Pulmonary artery endothelial cell (primary cell): ENCODE data around the gene IFT81. TPM values are rescaled to one million over a fixed set of nuclear protein-coding genes. Genes with fewer than 3 reads are reported as not detected.
"Not testable (repeated sequence)": the region's sequence is repeated elsewhere in the genome, so short reads cannot be mapped to it uniquely, and the experiment has no call there.

Experiments used
- DNase-seq: peaks from one replicate; pipeline ENCODE4 v3.0.0-alpha.2; 2011; ENCODE audit warnings: low read depth, low spot score
- total RNA-seq: library from RNA; depleted of rRNA; stranded (reverse); fragments of >200 nt; gene quantifications from 2 replicates; pipeline ENCODE4 v1.2.3, GENCODE V29; 2014

Gene IFT81
- total RNA-seq, 1 donor from 2014 or later = 8.4 TPM

DNA sequence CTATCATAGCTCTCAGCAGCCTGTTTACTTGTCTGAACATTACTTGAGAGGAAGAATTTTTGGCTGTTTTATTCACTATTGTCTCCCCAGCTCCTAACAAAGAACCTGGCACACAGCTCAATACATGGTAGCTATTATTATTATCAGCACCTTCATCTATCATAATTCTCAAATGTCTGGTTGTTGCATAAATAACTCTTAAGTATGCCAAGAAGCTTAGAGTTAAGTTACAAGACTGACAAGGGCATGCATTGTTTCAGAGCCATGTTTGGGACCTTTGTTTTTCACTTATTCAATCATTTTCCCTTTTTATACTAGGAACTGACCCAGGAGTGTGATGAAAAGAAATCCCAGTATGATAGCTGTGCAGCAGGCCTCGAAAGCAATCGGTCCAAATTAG, 79.4 kb downstream of the IFT81 start:
- no peak for DNase-seq

DNA sequence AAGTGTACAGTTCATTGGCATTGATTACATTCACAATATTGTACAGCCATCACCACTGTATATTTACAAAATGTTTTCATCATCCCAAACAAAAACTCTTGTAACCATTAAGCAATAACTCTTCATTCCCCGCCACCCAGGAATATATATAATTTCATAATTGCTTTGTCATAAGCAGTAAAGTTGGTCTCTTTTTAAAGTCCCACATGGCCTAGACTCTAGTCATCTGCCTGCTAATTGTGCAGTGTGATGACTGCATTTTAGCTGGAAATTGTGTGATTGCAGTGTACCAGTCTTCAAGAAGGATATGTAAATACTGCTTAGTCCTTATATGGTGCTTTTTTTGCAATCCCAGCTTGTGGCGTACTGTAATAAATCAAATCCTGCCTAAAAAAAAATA, 81.8 kb downstream of the IFT81 start:
- no peak for DNase-seq

DNA sequence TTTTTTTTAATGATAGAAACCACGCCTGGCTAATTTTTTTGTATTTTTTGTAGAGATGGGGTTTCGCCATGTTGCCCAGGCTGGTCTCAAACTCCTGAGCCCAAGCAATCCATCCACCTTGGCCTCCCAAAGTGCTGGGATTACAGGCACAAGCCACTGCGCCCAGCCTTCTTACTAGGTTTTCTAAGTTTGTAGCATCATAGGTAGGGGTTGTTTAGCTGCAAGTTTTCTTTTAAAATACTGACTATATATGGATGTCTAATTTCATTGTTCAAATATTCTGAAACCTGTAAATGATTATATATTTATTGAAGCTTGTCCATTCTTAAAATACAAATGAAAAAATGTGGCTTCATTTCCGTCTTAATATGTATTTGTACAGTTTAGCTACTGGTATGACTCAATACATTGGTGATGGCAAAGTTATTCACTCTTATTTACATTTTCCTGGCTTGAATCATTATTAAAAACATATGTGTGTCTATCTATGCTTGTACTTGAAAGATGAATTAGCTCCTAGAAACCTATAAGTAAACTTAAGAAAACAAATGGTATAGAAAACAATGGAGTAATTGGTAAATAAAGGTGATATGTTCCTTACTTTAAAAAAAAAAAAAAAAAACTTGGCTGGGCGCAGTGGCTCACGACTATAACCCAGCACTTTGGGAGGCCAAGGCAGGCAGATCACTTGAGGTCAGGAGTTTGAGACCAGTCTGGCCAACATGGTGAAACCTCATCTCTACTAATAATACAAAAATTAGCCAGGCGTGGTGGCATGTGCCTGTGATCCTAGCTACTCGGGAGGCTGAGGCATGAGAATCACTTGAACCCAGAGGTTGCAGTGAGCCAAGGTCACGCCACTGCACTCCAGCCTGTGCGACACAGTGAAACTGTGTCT, 87.7 kb downstream of the IFT81 start:
- not testable (repeated sequence) for DNase-seq

DNA sequence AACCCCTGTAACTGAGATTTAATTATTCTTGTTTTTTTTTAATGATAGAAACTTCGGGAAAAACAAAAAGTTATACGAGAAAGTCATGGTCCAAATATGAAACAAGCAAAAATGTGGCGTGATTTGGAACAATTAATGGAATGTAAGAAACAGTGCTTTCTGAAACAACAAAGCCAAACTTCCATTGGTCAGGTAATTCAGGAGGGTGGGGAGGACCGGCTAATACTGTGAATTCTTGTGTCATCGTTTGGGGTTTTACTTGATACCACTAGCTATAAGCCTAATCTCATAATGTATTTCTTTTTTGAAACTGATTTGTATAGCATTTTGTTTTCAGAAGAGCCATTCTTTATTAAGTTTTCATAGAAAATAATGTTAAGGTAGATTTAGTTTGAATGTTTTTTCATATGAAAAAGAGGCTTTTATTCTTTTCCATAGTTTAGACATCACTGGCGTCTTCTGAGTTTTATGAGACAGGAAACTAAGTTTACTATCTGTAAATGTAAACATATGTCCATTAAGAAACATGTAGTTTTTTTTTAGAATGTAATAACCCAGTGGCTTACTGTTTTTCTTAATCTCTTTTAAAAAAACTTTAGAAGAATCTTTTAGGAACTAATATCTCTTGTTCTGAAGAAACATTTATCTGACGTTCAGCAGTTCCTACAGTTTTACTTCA, 94.0 kb downstream of the IFT81 start:
- DNase-seq = no peak

DNA sequence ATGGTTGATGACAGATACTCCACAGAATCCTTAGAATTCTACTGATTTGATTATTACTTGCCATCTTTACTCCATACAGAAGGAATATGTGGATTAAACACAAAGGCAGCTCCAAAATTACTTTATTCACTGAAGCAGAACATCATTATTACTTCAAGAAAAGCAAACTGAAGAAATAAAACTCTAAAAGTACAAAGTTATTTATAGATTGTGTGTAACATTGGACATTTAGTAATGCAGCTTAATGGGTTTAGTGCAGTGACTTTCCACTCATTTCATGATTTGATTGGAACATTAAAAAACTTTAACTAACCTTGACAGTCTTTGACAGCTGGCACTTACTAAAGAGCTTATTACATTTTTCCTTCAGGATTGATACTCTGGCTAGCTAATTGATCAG, 97.9 kb downstream of the IFT81 start:
- no peak for DNase-seq

DNA sequence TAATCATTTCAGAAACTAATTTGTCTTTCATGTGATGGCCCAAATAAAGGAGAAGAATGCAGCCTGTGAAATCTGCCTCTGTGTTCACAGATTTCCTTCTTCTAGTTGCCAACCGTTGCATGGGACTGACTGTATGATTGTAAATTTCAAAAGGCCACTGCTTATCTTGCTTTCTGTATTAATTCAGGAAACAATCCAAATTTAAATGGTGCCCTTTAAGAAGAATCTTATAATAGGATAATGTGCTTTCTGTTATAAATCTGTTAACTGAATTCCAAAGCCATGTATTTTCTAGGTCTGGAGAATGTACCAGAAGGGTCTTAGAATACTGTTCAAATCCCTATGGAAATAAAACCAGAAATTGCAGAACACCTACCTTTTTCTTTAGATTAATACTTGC, 98.3 kb downstream of the IFT81 start:
- no peak for DNase-seq

DNA sequence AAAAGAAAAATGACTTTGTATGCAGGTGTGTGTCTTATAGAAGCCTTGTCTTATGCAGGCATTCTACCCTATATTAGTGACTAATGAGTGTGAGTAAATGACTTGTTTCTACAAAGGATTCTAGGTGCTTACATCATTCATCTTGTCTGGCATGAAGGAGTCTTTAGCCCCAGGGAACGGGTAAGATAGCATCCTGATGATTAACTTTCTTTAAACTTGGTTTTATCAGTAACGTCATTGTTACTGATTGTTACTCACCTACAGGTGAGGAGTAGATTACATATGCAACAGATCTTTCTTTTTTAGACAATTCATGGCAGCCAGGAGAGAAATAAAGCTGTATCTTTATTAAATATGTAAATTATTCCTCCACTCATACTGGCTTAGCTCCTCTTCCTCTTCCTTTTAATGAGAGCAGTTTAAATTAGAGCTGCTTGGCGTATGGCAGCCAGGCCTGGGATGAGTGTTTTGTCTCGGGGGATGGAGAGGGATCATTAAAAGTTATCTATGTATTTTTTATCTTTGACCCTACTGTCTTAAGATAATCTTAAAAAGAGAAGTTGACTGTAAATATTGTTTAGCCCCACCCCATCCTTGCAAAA, 99.7 kb downstream of the IFT81 start:
- no peak for DNase-seq

DNA sequence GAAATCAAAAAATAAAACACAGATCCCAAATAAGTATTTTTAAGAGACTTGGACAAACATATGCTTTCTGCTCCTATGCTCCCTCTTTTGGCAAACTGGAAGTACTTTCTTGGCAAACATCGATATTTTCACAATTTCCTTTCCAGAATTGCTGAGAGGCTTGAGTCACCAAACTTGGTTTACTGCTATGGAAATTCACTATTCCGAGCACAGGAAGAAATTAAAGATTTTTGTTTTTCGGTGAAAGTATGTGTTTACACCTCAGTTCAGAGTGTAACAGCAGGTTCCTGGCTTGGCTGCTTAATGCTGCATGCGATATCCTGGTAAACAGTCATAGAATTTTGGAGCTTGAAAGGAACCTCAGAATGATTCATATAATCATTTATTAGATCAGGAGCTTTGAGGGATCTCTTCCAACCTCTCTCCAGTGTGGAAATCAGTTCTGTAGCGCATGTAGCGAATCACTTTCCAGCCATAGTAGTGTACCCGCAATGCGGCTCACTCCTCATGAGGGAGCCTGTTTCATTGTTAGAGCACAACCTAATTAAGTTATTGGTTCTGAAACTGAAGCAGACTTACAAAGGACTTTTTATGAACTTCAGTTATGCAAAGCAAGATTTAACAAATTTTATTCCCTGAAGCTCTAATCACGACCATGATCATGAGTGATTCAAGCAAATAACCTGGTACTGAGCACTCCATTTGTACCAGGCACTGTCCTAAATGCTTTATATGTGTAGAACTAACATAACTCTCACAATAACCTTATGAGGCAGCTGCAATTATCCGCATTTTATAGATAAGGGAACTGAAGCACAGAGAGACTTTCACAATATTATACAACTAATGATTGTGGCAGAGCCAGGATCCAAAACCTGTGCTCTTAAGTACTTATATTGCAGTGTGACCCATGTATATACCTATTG, 100.5 kb downstream of the IFT81 start:
- peak; percentile 46 for DNase-seq

DNA sequence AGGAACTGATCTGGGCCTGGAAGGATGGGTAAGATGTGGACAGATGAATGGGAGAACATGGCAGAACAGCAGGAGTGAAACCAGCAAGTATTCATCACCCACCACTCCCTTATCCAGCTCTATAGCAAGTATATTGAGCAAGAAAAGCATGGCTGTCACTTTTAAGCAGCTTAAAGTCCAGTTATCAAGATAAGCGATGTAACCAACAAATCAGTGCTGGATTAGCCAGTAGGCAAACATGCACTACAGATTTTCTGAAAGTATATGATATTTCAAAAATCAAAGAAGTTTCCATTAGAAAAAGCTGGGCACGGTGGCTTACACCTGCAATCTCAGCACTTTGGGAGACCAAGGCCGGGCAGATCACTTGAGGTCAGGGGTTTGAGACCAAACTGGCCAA, 103.0 kb downstream of the IFT81 start:
- no peak for DNase-seq

DNA sequence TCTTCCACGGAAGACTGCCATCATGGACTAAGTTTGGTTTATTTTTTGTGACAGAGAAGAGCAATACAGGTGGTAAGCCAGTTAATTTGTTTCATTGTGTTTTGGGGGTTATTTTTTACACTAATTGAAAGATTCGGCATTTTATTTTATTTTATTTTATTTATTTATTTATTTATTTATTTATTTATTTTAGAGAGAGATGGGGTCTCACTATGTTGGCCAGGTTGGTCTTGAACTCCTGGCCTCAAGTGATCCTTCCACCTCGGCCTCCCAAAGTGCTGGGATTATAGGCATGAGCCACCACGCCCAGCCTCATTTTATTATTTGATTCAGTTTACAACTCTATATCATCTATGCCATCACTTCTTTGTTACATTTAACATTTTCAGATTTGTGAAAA, 104.2 kb downstream of the IFT81 start:
- DNase-seq = not testable (repeated sequence)

DNA sequence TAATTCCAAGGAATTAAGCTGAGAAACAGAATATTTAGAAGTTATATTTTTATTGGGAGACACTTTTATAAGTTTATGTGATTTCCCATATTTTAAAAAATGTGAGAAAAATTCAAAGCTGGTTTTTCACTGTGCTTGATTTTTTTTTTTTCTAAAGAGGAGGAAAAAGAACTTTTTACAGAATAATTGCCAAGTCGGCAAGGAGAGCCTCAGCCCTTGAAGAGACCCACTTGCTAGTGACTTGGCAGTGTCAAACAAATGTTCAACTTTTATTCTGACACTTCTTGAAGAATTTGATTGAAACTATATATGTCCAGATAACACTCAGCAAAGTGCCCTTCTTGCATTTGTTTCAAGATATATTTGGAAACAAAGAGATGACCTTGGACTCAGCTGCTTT, 104.6 kb downstream of the IFT81 start:
- no peak for DNase-seq

DNA sequence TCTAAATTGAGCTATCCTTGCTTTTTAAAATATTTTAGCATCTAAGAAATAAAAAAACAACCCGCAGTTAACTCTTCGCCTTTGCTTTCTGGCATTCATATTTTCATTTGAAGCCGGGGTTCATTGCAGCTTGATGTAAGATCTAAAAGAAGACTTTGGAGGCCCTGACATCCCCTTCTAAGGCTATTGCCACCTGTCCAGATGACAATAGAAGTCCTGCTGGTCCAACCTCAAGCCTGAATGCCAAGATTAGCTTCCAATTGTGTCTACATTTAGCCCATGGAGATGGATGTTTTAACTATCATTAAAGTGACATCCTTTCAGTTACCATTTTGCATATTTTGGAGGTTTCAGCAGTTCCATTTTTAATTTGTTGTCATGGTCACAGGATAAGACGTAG, 105.3 kb downstream of the IFT81 start:
- no peak for DNase-seq

DNA sequence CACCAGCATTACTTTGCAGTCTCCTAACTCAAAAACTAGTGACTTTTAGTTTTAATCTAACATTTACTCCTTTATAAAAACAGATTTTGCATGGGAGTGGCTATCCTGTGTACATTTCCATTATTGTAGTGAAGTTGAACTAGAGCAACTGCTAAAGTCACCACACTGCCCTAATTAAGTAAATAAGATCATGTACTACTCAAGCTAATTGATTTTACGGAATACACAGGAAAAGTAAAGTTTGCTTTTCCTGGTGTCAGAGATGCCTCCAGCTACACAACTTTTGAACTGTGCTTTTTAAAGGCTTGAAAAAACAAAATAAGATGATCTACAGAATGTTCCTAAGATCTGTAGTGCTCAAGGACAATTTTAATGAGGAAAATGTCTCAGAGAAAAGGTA, 106.5 kb downstream of the IFT81 start:
- no peak for DNase-seq

DNA sequence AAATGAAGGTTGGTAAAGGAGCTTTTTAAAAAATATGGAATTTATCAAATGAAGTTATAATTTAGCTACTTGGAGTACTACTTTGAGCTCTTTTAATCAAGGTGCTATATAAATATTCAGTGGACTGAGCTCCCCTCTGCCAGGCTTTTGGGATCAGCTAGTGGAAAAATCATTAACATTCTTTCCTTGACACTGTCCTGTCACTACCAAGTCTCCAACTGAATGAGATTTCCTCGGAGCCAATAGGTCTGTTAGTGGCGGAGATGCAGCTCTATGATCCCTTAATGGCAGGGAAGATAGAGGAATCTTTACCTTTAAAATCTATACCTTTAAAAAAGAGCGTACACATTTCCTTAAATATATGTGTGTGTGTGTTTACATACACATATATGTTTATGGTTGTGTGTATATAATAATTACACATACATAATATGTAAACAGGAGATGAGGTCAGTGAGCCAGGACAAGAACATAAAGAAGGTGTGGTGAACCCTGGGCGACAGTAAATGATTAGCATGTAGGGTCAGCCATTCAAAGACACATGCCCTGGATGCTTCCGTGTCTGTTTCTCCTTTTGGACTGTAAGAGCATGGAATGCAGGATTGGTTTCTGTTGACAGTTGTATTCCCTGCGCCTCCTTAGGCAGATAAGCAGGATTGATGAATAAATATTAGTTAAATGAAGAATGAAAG, 109.2 kb downstream of the IFT81 start:
- no peak for DNase-seq

DNA sequence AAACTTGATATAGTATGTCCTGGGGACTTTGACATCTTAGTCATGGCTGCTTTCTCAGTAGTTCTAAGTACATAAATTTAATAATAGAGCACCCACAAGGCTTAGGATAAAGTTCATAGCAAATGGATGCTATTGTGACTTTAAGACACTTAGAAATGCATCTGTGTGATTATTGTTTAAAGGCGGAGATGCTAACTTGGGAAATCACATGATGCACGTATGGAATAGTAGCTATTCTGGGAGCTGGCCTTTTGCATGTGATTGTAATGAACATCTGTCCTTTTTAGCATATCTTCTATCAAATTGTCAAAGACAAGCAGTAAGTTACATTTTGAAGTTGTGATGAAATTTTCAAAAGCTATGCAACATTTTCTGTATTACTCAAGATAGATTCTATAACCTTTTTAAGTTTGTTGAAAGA, 110.2 kb downstream of the IFT81 start:
- DNase-seq = no peak

DNA sequence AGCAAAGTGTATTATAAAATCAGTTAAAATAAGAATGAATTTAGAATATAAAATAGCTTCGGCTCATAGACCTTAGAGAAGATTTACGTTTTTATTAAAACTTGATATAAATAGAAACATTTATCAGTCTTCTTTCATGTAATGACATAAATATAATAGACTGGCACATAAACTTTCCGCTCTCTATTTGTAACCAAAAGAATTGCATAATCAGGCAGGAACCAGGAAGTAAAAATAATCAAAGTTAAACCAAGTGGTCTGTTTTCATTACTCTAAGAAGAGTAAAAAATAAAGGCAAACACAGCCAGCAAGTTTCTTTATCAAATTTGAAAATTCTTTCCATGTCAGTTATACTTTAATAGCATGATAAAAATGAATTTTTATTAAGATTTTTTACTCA, 110.6 kb downstream of the IFT81 start:
- no peak for DNase-seq

DNA sequence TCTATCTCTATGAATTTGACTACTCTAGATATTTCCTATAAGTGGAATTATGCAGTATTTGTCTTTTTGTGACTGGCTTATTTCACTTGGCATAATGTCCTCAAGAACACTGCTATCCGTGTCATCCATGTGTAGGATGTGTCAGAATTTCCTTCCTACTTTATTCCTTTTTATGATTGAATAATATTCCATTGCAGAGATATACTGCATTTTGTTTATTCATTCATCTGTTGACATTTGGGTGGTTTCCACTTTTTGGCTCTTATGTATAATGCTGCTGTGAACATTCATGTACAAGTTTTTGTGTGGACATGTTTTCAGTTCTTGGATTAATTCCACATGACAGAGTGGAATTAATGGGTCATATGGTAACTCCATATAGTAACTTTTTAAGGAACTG, 111.2 kb downstream of the IFT81 start:
- no peak for DNase-seq

DNA sequence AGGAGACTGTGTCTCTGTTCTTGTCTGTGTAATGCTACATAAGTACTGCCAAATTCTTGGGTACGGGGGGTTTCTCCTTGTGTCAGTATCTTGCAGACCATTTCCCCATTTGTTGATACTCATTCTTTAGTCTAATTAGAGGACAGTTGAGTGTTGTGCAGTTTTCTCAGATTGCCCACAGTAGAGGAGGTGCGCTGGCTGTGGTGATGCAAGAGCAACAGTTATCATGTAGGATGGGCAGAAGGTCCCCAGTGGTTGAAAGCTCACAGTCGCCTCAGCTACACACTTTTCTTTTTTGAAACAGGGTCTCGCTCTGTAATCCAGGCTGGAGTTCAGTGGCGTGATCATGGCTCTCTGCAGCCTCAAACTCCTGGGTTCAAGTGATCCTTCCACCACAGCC, 119.1 kb downstream of the IFT81 start:
- no peak for DNase-seq

DNA sequence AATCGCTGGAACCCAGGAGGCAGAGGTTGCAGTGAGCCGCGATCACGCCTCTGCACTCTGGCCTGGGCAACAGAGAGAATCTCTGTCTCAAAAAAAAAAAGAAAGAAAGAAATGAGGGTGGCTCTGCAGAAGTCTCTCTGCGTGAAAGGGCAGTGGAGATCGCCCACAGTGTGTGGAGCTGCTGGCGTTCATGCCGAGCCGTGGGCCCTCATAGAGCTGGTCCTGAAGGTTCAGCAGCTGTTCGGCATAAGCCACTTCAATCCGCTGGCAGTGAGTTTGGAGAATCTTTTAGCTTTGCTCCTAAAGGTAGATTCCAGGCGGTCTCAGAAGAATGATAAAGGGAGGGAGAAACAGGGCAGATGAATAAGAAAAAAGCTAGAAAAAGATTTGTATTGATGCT, 120.2 kb downstream of the IFT81 start:
- DNase-seq = no peak

DNA sequence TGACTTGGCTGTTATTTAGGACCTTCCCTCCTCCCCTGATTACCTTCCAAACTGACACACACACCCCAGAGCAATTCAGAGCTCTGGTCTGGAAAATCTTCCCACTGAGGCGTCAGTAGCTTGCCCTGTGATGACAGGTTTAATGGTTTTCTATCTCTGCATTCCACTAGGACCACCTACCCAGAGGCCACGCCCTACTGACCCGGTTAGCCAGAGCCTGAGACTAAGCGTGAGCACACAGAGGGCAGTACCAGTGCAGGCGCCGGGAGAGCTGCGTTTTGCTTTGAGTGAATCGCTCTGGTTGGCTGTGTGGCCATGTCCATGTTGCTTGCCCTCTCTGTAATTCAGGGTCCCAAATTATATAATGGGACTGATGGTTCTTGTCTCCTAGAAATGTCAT, 120.7 kb downstream of the IFT81 start:
- DNase-seq = no peak

DNA sequence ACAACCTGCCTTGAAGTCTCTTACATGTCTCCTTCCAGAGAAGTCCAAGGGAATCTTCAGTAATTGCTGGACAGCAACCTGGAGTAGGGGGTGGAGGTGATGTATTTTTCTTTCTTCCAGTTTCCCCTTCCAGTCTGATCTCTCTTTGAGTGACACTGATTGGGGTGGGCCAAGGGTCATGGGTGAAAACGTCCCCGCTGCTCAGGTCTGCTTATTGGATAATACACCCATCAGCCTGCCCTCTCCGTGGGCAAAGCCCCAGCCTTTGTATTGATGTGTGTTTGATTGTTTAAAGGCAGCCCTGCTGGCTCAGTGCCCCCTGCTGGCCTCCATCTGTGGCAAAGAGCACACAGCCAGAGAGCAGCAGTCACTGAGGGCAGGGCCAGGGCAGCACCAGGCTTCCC, 121.2 kb downstream of the IFT81 start:
- DNase-seq = no peak
